Renal pelvis (tissue), 4 donors: Measurements from ENCODE around the gene SSTR5. TPM values are rescaled to one million over a fixed set of nuclear protein-coding genes. Genes with fewer than 3 reads are reported as not detected.

Experiments
- DNase-seq: peaks from one replicate; pipeline ENCODE4 v3.0.0-alpha.2; 2013
- polyA plus RNA-seq, 3 donors: library from polyadenylated mRNA; unstranded; fragments of 120-200 nt; gene quantifications; one replicate each; pipeline ENCODE4 v1.2.1, GENCODE V29; 2013; ENCODE audit not compliant: insufficient read length in 3 of 3

The SSTR5 gene
- polyA plus RNA-seq, 3 donors, result 0.16 to 0.43 (median 0.17) TPM

- DNase-seq, result no peak
Observed at GRCh38 chr16:1054660-1055556, 17.6 kb upstream of the SSTR5 start.

GRCh38 chr16:1055557-1055924 is 17.0 kb upstream of the SSTR5 start:
- DNase-seq, result no peak

- DNase-seq, result peak; percentile 74
Observed at GRCh38 chr16:1056196-1056595, 16.4 kb upstream of the SSTR5 start.

GRCh38 chr16:1057252-1057932 is 15.2 kb upstream of the SSTR5 start:
- no peak for DNase-seq

- no peak for DNase-seq
Observed at GRCh38 chr16:1058216-1058615, 14.3 kb upstream of the SSTR5 start.

- no peak for DNase-seq
Observed at GRCh38 chr16:1059310-1059709, 13.2 kb upstream of the SSTR5 start.

GRCh38 chr16:1060416-1061340 is 11.9 kb upstream of the SSTR5 start:
- no peak for DNase-seq

GRCh38 chr16:1061769-1062505 is 10.6 kb upstream of the SSTR5 start:
- DNase-seq, result no peak

GRCh38 chr16:1062895-1063294 is 9.7 kb upstream of the SSTR5 start:
- no peak for DNase-seq

GRCh38 chr16:1063728-1064127 is 8.8 kb upstream of the SSTR5 start:
- DNase-seq, result no peak

GRCh38 chr16:1065469-1066128 is 6.9 kb upstream of the SSTR5 start:
- peak; percentile 62 for DNase-seq

GRCh38 chr16:1066584-1067172 is 5.9 kb upstream of the SSTR5 start:
- DNase-seq, result no peak

GRCh38 chr16:1067629-1068028 is 4.9 kb upstream of the SSTR5 start:
- no peak for DNase-seq

GRCh38 chr16:1068451-1068850 is 4.1 kb upstream of the SSTR5 start:
- no peak for DNase-seq

- no peak for DNase-seq
Observed at GRCh38 chr16:1069154-1069553, 3.4 kb upstream of the SSTR5 start.

GRCh38 chr16:1070084-1070863 is 2.3 kb upstream of the SSTR5 start:
- DNase-seq, result no peak

- no peak for DNase-seq
Observed at GRCh38 chr16:1070864-1071408, 1.6 kb upstream of the SSTR5 start.

- no peak for DNase-seq
Observed at GRCh38 chr16:1071561-1072225, 854 bp upstream of the SSTR5 start.

GRCh38 chr16:1073262-1073558 is 663 bp downstream of the SSTR5 start:
- DNase-seq, result no peak
